MCF 10A (cell line): ENCODE data around the gene CCM2L. TPM values are rescaled to one million over a fixed set of nuclear protein-coding genes. Genes with fewer than 3 reads are reported as not detected.

Source experiments
- BruUV-seq: library from RNA; stranded (reverse); fragments of 400-500 nt; replicated peaks from 2 replicates; lab custom pipeline; 2021; lab: Mats Ljungman, UMichigan
- CTCF ChIA-PET: fragments of 300-600 bp; sonication (Branson Sonifier 250); formaldehyde crosslinking; extraction: SDS; loops from one replicate; lab custom pipeline; 2021; ENCODE audit warnings: antibody characterized with exemption, inconsistent platforms; lab: Yijun Ruan, JAX
- POLR2A ChIA-PET: fragments of 300-600, 350-650 bp; sonication (Branson Sonifier 250); formaldehyde crosslinking; extraction: SDS; loops from one replicate; lab custom pipeline; 2020; ENCODE audit warnings: antibody characterized with exemption, inconsistent platforms; lab: Yijun Ruan, JAX
- DNase-seq: peaks from one replicate; pipeline ENCODE4 v3.0.0-alpha.2; 2018; ENCODE audit not compliant: unreplicated experiment
- H3K27ac Mint-ChIP-seq: one replicate; pipeline ENCODE4 v1.8.0; 2022; ENCODE audit warnings: mild to moderate bottlenecking, low read depth, mixed read lengths; ENCODE audit not compliant: unreplicated experiment
- H3K27me3 Mint-ChIP-seq: one replicate; pipeline ENCODE4 v1.8.0; 2022; ENCODE audit warnings: mixed read lengths; ENCODE audit not compliant: insufficient read depth, unreplicated experiment
- H3K36me3 Mint-ChIP-seq: one replicate; pipeline ENCODE4 v1.8.0; 2022; ENCODE audit warnings: mild to moderate bottlenecking, moderate library complexity, mixed read lengths; ENCODE audit not compliant: insufficient read depth, unreplicated experiment
- H3K4me1 Mint-ChIP-seq: one replicate; pipeline ENCODE4 v1.8.0; 2022; ENCODE audit warnings: mixed read lengths; ENCODE audit not compliant: insufficient read depth, unreplicated experiment
- H3K4me3 Mint-ChIP-seq: one replicate; pipeline ENCODE4 v1.8.0; 2022; ENCODE audit warnings: mild to moderate bottlenecking, moderate library complexity, mixed read lengths; ENCODE audit not compliant: unreplicated experiment
- H3K9me3 Mint-ChIP-seq: one replicate; pipeline ENCODE4 v1.8.0; 2022; ENCODE audit warnings: mixed read lengths; ENCODE audit not compliant: unreplicated experiment
- CTCF ChIP-seq: fragments of 200-600 bp; IDR thresholded peaks from one replicate; pipeline ENCODE4 v1.8.0; 2022; ENCODE audit warnings: antibody characterized with exemption, mild to moderate bottlenecking; ENCODE audit not compliant: unreplicated experiment
- intact Hi-C: fragments of 100-400 bp; cut with micrococcal nuclease; formaldehyde crosslinking; loops from 2 replicates; pipeline ENCODE4 v1.14.1; 2022
- total RNA-seq: library from RNA; stranded (reverse); gene quantifications from 2 replicates; pipeline ENCODE4 v1.2.3, GENCODE V29; 2022

CCM2L gene
- total RNA-seq, 1 experiment from 2014 or later: not detected

GRCh38 chr20:32063695-32064094 lies 53.5 kb downstream of the CCM2L start:
- H3K36me3 Mint-ChIP-seq: no peaks in the 10 kb centered on the region
- H3K4me3 Mint-ChIP-seq: no peak overlapping the region
- H3K4me1 Mint-ChIP-seq: peaks cover 7% of the 10 kb centered on the region
- no peaks in the 10 kb centered on the region for H3K9me3 Mint-ChIP-seq
- H3K27ac Mint-ChIP-seq: no peak overlapping the region
- TF ChIP-seq CTCF: no peak
- DNase-seq: no peak
- BruUV-seq: no TSS peak
- CTCF ChIA-PET: interaction anchor here (0.8 to 2.0 kb wide), 3 partner anchors 32 to 240 kb away, joined by 3 to 6 read pairs (median 3); no protein-coding TSS in a partner anchor
- H3K27me3 Mint-ChIP-seq: peaks cover 66% of the 10 kb centered on the region
- intact Hi-C loops: no loop called here
- POLR2A ChIA-PET: no interaction called here

GRCh38 chr20:32064667-32065066 lies 54.4 kb downstream of the CCM2L start:
- ChIA-PET CTCF (interaction anchor here (0.7 to 0.8 kb wide), 2 partner anchors 215 to 241 kb away, joined by 3 read pairs; no protein-coding TSS in a partner anchor), POLR2A (no interaction called here)
- Mint-ChIP-seq H3K36me3 (no peaks in the 10 kb centered on the region), H3K27ac (no peak overlapping the region), H3K9me3 (no peaks in the 10 kb centered on the region), H3K4me1 (peaks cover 7% of the 10 kb centered on the region), H3K27me3 (peaks cover 64% of the 10 kb centered on the region), H3K4me3 (no peak overlapping the region)
- DNase-seq: no peak
- no peak for TF ChIP-seq CTCF
- intact Hi-C loops: no loop called here
- no TSS peak for BruUV-seq

- DNase-seq: peak; percentile 11
- BruUV-seq: no TSS peak
- Mint-ChIP-seq H3K27ac (no peak overlapping the region), H3K4me1 (peaks cover 7% of the 10 kb centered on the region), H3K36me3 (no peaks in the 10 kb centered on the region), H3K9me3 (no peaks in the 10 kb centered on the region), H3K27me3 (peaks cover 47% of the 10 kb centered on the region), H3K4me3 (no peak overlapping the region)
- no peak for TF ChIP-seq CTCF
- intact Hi-C loops: no loop called here
- POLR2A ChIA-PET: interaction anchor here (0.7 kb wide), 1 partner anchor 211 kb away, joined by 5 read pairs; no protein-coding TSS in a partner anchor
- CTCF ChIA-PET: interaction anchor here (0.7 to 2.2 kb wide), 5 partner anchors 14 to 188 kb away, joined by 3 to 9 read pairs (median 4); partner anchors contain the start of gene PDRG1
Measured at GRCh38 chr20:32067234-32067821, 57.1 kb downstream of the CCM2L start.

- no TSS peak for BruUV-seq
- Mint-ChIP-seq H3K9me3 (no peaks in the 10 kb centered on the region), H3K27me3 (peaks cover 42% of the 10 kb centered on the region), H3K36me3 (no peaks in the 10 kb centered on the region), H3K4me1 (peaks cover 7% of the 10 kb centered on the region), H3K4me3 (no peak overlapping the region), H3K27ac (no peak overlapping the region)
- intact Hi-C loops: no loop called here
- CTCF ChIA-PET: interaction anchor here (1.3 to 2.0 kb wide), 2 partner anchors 23 to 36 kb away, joined by 6 to 9 read pairs; no protein-coding TSS in a partner anchor
- no peak for DNase-seq
- TF ChIP-seq CTCF: no peak
- POLR2A ChIA-PET: no interaction called here
Measured at GRCh38 chr20:32068174-32068573, 57.9 kb downstream of the CCM2L start.
